GM12873 (cell line): ENCODE data around the gene SLC7A10.

Experiments
- TF ChIP-seq, protein P1 (sequence below): IDR thresholded peaks from 2 replicates; pipeline ENCODE4 v1.5.1; 2012; ENCODE audit warnings: low read depth, mild to moderate bottlenecking, moderate library complexity, low read length, control low read depth; ENCODE audit not compliant: insufficient read depth; ENCODE audit errors: missing control alignments

Gene SLC7A10

DNA sequence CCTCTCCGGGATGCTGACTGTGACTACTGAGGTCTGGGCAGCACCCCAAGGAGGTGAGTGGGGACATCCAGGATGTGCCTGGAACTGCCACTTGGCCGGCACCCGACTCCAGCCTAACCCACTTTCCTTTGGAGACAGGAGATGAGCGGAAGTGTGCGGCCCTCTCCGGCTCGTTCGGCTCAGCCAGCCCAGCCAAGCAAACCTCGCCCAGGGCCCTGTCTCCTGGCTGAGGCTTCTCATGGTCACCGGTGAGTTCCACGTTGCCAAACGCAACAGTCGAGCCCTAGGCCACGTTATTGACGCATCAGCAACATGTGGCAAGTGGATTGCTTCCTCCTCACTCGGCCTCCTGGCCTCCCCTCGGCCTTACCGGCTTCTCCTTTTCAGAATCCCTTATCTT lies 5.5 kb downstream of the SLC7A10 start:
- TF ChIP-seq, protein P1, sequence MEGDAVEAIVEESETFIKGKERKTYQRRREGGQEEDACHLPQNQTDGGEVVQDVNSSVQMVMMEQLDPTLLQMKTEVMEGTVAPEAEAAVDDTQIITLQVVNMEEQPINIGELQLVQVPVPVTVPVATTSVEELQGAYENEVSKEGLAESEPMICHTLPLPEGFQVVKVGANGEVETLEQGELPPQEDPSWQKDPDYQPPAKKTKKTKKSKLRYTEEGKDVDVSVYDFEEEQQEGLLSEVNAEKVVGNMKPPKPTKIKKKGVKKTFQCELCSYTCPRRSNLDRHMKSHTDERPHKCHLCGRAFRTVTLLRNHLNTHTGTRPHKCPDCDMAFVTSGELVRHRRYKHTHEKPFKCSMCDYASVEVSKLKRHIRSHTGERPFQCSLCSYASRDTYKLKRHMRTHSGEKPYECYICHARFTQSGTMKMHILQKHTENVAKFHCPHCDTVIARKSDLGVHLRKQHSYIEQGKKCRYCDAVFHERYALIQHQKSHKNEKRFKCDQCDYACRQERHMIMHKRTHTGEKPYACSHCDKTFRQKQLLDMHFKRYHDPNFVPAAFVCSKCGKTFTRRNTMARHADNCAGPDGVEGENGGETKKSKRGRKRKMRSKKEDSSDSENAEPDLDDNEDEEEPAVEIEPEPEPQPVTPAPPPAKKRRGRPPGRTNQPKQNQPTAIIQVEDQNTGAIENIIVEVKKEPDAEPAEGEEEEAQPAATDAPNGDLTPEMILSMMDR = no peak

- TF ChIP-seq, protein P1 = peak; percentile 30
Measured at GRCh38 chr19:33219261-33219815, 6.3 kb downstream of the SLC7A10 start.

- TF ChIP-seq, protein P1 = no peak
Measured at GRCh38 chr19:33217881-33218280, 7.8 kb downstream of the SLC7A10 start.

DNA sequence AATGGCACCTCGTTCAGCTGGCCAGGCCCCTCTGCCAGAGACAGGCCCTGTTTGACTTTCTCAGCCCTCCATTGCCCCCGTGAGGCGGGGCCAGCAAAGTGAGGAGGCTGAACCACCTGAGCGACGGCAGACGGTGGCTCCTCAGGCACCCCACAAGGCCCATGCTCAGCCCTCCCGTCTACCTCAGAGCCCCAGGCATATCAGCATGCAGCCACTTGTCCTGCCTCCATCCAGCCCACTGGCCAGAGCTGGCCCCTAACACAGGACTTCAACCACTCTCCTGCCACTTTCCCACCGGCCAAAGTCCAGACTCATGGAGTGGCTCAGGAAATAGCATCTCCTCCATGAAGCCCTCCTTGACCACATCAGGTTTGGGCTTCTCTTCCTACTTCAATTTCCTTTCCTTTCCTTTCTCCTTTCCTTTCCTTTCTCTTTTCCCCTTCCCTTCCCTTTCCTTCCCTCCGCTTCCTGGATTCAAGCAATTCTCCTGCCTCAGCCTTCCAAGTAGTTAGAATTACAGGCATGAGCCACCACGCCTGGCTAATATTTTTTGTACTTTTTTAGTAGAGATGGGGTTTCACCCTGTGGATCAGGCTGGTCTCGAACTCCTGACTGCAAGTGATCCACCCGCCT lies 9.3 kb downstream of the SLC7A10 start:
- TF ChIP-seq, protein P1 = no peak

DNA sequence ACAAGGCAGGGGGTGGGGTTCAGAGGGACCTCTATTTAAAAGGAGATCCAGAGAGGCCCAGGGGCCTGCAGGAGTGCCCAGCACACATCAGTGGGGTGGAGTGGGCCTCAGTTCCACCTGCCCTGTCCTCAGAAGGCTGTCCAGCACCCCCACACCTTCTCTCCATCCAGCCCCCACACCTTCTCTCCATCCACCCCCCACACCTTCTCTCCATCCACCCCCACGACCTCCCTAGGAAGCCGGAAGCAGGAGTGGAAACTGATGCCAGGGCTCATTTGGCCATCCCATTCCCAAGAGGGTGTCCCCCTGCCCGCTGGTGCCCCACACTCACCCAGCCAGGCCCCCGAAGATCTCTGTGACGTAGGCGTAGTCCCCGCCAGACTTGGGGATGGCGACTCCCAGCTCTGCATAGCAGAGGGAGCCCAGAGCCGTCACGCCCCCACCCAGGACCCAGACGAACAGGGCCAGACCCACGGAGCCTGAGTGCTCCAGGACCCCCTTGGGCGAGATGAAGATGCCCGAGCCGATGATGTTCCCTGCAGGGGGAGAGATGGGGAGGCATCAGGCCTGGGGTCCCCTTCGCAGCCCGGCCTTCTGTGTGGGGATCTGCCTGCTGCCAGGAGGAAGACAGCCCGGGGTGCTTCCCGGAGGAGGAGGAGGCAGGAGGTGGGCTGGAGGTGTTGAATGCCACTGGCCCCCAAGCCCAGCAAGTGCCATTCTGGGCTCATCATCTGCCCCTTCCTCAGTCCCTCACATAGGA lies 10.0 kb downstream of the SLC7A10 start:
- TF ChIP-seq, protein P1 = no peak

DNA sequence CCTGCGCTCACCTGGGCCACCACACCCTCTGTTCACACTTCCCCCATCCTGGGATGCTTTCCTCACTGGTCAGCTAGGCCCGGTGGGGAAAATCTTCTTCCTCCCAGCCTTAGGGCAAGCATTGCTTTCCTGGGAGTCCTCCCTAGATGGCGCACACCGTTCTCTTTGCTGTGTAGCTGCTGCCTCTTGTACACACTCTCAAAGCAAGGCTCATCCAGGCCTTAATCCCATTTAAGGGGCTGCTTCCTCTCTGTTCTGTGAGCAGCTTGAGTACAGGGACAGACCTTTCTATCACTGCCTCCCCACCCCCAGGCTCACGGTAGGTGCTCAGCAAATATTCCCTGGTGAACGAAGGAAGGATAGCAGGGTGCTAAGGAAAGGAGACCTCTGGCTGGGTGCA lies 11.1 kb downstream of the SLC7A10 start:
- TF ChIP-seq, protein P1 = peak; percentile 14

DNA sequence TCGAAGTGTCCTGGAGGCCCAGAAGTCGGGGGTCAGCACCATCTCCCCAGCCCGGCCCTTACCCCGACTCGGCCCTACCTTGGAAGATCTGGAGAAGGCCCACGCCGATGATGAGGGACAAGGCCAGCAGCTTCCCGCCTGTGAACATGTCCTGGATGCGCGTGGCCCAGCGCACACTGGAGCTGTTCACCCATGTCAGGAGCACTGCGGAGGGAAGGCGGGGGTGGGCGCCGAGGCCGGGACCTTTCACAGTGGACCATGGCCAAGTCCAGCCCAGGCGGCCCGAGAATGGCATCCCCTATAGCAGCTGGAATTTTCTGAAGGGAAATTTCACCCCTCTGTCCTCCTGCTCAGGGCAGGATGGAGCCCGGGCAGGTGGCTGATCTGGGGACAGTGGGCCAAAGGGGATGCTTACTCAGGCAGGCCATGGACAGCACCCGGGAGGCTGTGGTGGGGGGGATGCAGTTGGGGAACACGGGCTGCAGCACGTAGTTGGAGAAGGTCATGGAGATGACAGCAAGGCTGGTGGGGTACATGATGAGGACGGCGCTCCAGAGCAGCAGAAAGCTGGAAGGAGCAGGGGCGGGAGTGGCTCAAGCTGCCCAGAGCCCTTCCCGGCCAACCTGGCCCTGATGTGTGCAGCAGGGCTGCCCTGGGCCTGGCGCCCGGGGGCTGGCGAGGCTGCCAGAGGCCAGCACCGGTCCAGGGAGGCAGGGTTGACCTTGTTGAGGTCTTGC lies 13.0 kb downstream of the SLC7A10 start:
- TF ChIP-seq, protein P1 = no peak
